Activated T-helper 1 cell treated with anti-CD3 and anti-CD28 coated beads, Interleukin-12 subunit alpha, Interleukin-12 subunit beta, Interleukin-2, Interleukin-4 antibody, amounts not matched to agents 30 ng/mL and 10 ng/mL and 1 ng/mL, durations not matched to agents 14 hours and 24 hours and 36 hours (primary cell): ENCODE results near the gene PATJ. TPM values are rescaled to one million over a fixed set of nuclear protein-coding genes. Genes with fewer than 3 reads are reported as not detected.
"Not testable (repeated sequence)": the region's sequence is repeated elsewhere in the genome, so short reads cannot be mapped to it uniquely, and the experiment has no call there.

Source experiments
- DNase-seq: peaks from one replicate; pipeline ENCODE4 v3.0.0; 2021; ENCODE audit warnings: low spot score
- H3K27ac Mint-ChIP-seq: one replicate; pipeline ENCODE4 v1.8.0; 2021; ENCODE audit warnings: mild to moderate bottlenecking, mixed read lengths
- H3K27me3 Mint-ChIP-seq: one replicate; pipeline ENCODE4 v1.8.0; 2022; ENCODE audit warnings: mild to moderate bottlenecking, moderate library complexity, mixed read lengths; ENCODE audit not compliant: insufficient read depth
- H3K36me3 Mint-ChIP-seq: one replicate; pipeline ENCODE4 v1.8.0; 2021; ENCODE audit warnings: low read depth, mixed read lengths
- H3K4me1 Mint-ChIP-seq: one replicate; pipeline ENCODE4 v1.8.0; 2021; ENCODE audit warnings: low read depth, mixed read lengths
- H3K4me3 Mint-ChIP-seq: one replicate; pipeline ENCODE4 v1.8.0; 2021; ENCODE audit warnings: mild to moderate bottlenecking, moderate library complexity, mixed read lengths
- H3K9me3 Mint-ChIP-seq: one replicate; pipeline ENCODE4 v1.8.0; 2021; ENCODE audit warnings: mixed read lengths
- intact Hi-C: fragments of 100-400 bp; cut with micrococcal nuclease; formaldehyde crosslinking; loops from one replicate; pipeline ENCODE4 v1.15.1; 2024
- total RNA-seq: library from RNA; stranded (reverse); gene quantifications from 2 replicates; pipeline ENCODE4 v1.2.3, GENCODE V29; 2022

Gene PATJ
- total RNA-seq, 1 donor from 2014 or later = 5.1 TPM

GRCh38 chr1:62208970-62209369, 466.7 kb downstream of the PATJ start:
- H3K27me3 Mint-ChIP-seq = peaks cover 4% of the 10 kb centered on the region
- H3K4me1 Mint-ChIP-seq = no peaks in the 10 kb centered on the region
- intact Hi-C loops = no loop called here
- DNase-seq = no peak
- H3K36me3 Mint-ChIP-seq = no peaks in the 10 kb centered on the region
- no peak overlapping the region for H3K27ac Mint-ChIP-seq
- no peak overlapping the region for H3K4me3 Mint-ChIP-seq
- H3K9me3 Mint-ChIP-seq = peaks cover 13% of the 10 kb centered on the region

GRCh38 chr1:62209931-62210595, 467.8 kb downstream of the PATJ start:
- DNase-seq = no peak
- no peak overlapping the region for H3K27ac Mint-ChIP-seq
- H3K36me3 Mint-ChIP-seq = no peaks in the 10 kb centered on the region
- H3K4me3 Mint-ChIP-seq = no peak overlapping the region
- H3K9me3 Mint-ChIP-seq = peaks cover 13% of the 10 kb centered on the region
- H3K27me3 Mint-ChIP-seq = peaks cover 4% of the 10 kb centered on the region
- no peaks in the 10 kb centered on the region for H3K4me1 Mint-ChIP-seq
- intact Hi-C loops = no loop called here

GRCh38 chr1:62210960-62211359, 468.7 kb downstream of the PATJ start:
- H3K4me3 Mint-ChIP-seq = no peak overlapping the region
- peaks cover 4% of the 10 kb centered on the region for H3K27me3 Mint-ChIP-seq
- no peak for DNase-seq
- H3K4me1 Mint-ChIP-seq = no peaks in the 10 kb centered on the region
- intact Hi-C loops = no loop called here
- H3K27ac Mint-ChIP-seq = no peak overlapping the region
- no peaks in the 10 kb centered on the region for H3K36me3 Mint-ChIP-seq
- H3K9me3 Mint-ChIP-seq = peaks cover 13% of the 10 kb centered on the region

GRCh38 chr1:62212411-62212810, 470.1 kb downstream of the PATJ start:
- intact Hi-C loops = no loop called here
- Mint-ChIP-seq H3K4me1 (no peaks in the 10 kb centered on the region), H3K4me3 (no peak overlapping the region), H3K27ac (no peak overlapping the region), H3K36me3 (no peaks in the 10 kb centered on the region), H3K9me3 (peaks cover 13% of the 10 kb centered on the region), H3K27me3 (peaks cover 1% of the 10 kb centered on the region)
- no peak for DNase-seq

- Mint-ChIP-seq H3K4me3 (no peak overlapping the region), H3K27me3 (no peaks in the 10 kb centered on the region), H3K27ac (no peak overlapping the region), H3K9me3 (peaks cover 13% of the 10 kb centered on the region), H3K4me1 (no peaks in the 10 kb centered on the region), H3K36me3 (no peaks in the 10 kb centered on the region)
- intact Hi-C loops = no loop called here
- no peak for DNase-seq
Measured at GRCh38 chr1:62213075-62213914, 471.0 kb downstream of the PATJ start.

- Mint-ChIP-seq H3K9me3 (no peaks in the 10 kb centered on the region), H3K4me1 (no peaks in the 10 kb centered on the region), H3K36me3 (no peaks in the 10 kb centered on the region), H3K27ac (no peak overlapping the region), H3K4me3 (no peak overlapping the region), H3K27me3 (no peaks in the 10 kb centered on the region)
- DNase-seq = no peak
- intact Hi-C loops = no loop called here
Measured at GRCh38 chr1:62218604-62219003, 476.3 kb downstream of the PATJ start.

- DNase-seq, H3K36me3 Mint-ChIP-seq, H3K4me1 Mint-ChIP-seq, H3K27ac Mint-ChIP-seq, H3K4me3 Mint-ChIP-seq, H3K27me3 Mint-ChIP-seq, H3K9me3 Mint-ChIP-seq, intact Hi-C loops: not testable (repeated sequence)
Measured at GRCh38 chr1:62220456-62220855, 478.2 kb downstream of the PATJ start.

GRCh38 chr1:62221171-62221570, 478.9 kb downstream of the PATJ start:
- no peaks in the 10 kb centered on the region for H3K9me3 Mint-ChIP-seq
- no peak overlapping the region for H3K4me3 Mint-ChIP-seq
- DNase-seq = no peak
- no peaks in the 10 kb centered on the region for H3K4me1 Mint-ChIP-seq
- H3K36me3 Mint-ChIP-seq = no peaks in the 10 kb centered on the region
- no peak overlapping the region for H3K27ac Mint-ChIP-seq
- intact Hi-C loops = no loop called here
- no peaks in the 10 kb centered on the region for H3K27me3 Mint-ChIP-seq

GRCh38 chr1:62222321-62222720, 480.0 kb downstream of the PATJ start:
- intact Hi-C loops = no loop called here
- H3K9me3 Mint-ChIP-seq = no peaks in the 10 kb centered on the region
- H3K4me3 Mint-ChIP-seq = no peak overlapping the region
- H3K27me3 Mint-ChIP-seq = no peaks in the 10 kb centered on the region
- no peaks in the 10 kb centered on the region for H3K36me3 Mint-ChIP-seq
- no peaks in the 10 kb centered on the region for H3K4me1 Mint-ChIP-seq
- H3K27ac Mint-ChIP-seq = no peak overlapping the region
- no peak for DNase-seq

- H3K4me3 Mint-ChIP-seq = no peak overlapping the region
- H3K9me3 Mint-ChIP-seq = no peaks in the 10 kb centered on the region
- no peaks in the 10 kb centered on the region for H3K36me3 Mint-ChIP-seq
- H3K27ac Mint-ChIP-seq = no peak overlapping the region
- no peaks in the 10 kb centered on the region for H3K4me1 Mint-ChIP-seq
- intact Hi-C loops = no loop called here
- no peak for DNase-seq
- no peaks in the 10 kb centered on the region for H3K27me3 Mint-ChIP-seq
Measured at GRCh38 chr1:62224182-62224581, 481.9 kb downstream of the PATJ start.

GRCh38 chr1:62227496-62227895, 485.2 kb downstream of the PATJ start:
- Mint-ChIP-seq H3K36me3 (no peaks in the 10 kb centered on the region), H3K4me1 (no peaks in the 10 kb centered on the region), H3K27me3 (peaks cover 2% of the 10 kb centered on the region), H3K27ac (no peak overlapping the region), H3K9me3 (no peaks in the 10 kb centered on the region), H3K4me3 (no peak overlapping the region)
- no peak for DNase-seq
- intact Hi-C loops = no loop called here
